Mononuclear cell (primary cell): ENCODE data around the gene NTN3. TPM values are rescaled to one million over a fixed set of nuclear protein-coding genes. Genes with fewer than 3 reads are reported as not detected.
"Not testable (repeated sequence)": the region's sequence is repeated elsewhere in the genome, so short reads cannot be mapped to it uniquely, and the experiment has no call there.

Experiments used
- H3K27me3 ChIP-seq: 2 replicates; pipeline ENCODE4 v1.6.0; 2011; ENCODE audit warnings: low read length, control low read depth; ENCODE audit not compliant: insufficient read depth
- H3K4me1 ChIP-seq: 2 replicates; pipeline ENCODE4 v1.5.1; 2011; ENCODE audit warnings: mild to moderate bottlenecking, low read length, control low read depth; ENCODE audit not compliant: insufficient read depth
- H3K4me3 ChIP-seq: 2 replicates; pipeline ENCODE4 v1.5.1; 2011; ENCODE audit warnings: mild to moderate bottlenecking, low read length, moderate library complexity
- H3K9me3 ChIP-seq: 2 replicates; pipeline ENCODE4 v1.5.1; 2011; ENCODE audit warnings: low read depth, mild to moderate bottlenecking, control low read depth, low read length
- total RNA-seq: library from RNA; depleted of rRNA; stranded (reverse); fragments of >200 nt; gene quantifications from one replicate; pipeline ENCODE4 v1.2.3, GENCODE V29; 2012

The NTN3 gene
- total RNA-seq, 1 donor, result not detected

GRCh38 chr16:2432801-2433505 is 38.1 kb upstream of the NTN3 start:
- Histone ChIP-seq H3K4me3 (no peak overlapping the region), H3K4me1 (peaks cover 25% of the 10 kb centered on the region), H3K27me3 (no peaks in the 10 kb centered on the region), H3K9me3 (no peaks in the 10 kb centered on the region)

- not testable (repeated sequence) for H3K9me3 ChIP-seq, H3K4me3 ChIP-seq, H3K27me3 ChIP-seq
- H3K4me1 ChIP-seq, result peaks cover 10% of the 10 kb centered on the region
Measured at GRCh38 chr16:2435236-2435635, 35.9 kb upstream of the NTN3 start.

DNA sequence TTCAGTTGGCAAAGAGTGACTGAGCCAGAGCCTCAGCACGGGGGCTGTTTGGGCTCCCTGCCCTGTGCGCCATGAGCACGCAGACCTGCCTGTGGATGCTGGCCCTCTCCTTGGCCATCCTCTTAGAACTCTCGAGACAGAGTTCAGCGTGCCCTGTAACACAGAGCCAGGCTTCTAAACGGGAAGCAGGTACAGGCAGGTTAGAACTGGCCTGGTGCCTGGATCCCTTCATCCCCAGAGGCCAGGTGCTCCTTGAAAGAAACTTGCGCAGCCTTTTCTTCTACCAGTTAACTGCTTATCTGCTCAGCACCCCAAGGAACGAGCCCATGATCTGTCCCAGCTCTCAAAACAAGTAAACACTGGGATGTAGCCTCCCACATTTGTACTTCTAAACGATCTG is 35.0 kb upstream of the NTN3 start:
- peaks cover 1% of the 10 kb centered on the region for H3K4me1 ChIP-seq

GRCh38 chr16:2437032-2437790 is 33.9 kb upstream of the NTN3 start:
- H3K4me3 ChIP-seq, result no peak overlapping the region
- H3K4me1 ChIP-seq, result no peaks in the 10 kb centered on the region
- no peaks in the 10 kb centered on the region for H3K9me3 ChIP-seq
- H3K27me3 ChIP-seq, result no peaks in the 10 kb centered on the region

More for the DNA sequence above, 35.0 kb upstream of the NTN3 start:
- Histone ChIP-seq H3K4me3 (no peak overlapping the region), H3K9me3 (no peaks in the 10 kb centered on the region), H3K27me3 (no peaks in the 10 kb centered on the region)

GRCh38 chr16:2438121-2438520 is 33.0 kb upstream of the NTN3 start:
- Histone ChIP-seq H3K9me3 (no peaks in the 10 kb centered on the region), H3K4me3 (no peak overlapping the region), H3K27me3 (no peaks in the 10 kb centered on the region), H3K4me1 (no peaks in the 10 kb centered on the region)

- no peaks in the 10 kb centered on the region for H3K4me1 ChIP-seq
Measured at GRCh38 chr16:2439598-2439997, 31.5 kb upstream of the NTN3 start.

DNA sequence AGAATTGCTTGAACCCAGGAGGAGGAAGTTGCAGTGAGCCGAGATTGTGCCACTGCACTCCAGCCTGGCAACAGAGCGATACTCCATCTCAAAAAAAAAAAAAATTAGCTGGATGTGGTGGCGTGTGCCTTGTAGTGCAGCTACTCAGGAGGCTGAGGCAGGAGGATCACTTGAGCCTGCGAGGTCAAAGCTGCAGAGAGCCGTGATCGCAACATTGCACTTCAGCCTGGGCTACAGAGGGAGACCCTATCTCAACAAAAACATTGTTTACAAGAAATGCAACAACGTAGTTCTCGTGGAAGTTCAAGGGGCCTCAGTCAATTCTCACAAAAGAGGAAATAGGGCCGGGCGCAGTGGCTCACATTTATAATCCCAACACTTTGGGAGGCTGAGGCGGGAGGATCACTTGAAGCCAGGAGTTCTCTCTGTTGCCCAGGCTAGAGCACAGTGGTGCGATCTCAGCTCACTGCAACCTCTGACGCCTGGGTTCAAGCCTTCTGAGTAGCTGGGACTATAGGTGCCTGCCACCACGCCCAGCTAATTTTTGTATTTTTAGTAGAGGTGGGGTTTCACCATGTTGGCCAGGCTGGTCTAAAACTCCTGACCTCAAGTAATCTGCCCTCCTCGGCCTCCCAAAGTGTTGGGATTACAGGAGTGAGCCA is 29.8 kb upstream of the NTN3 start:
- not testable (repeated sequence) for H3K4me3 ChIP-seq, H3K4me1 ChIP-seq, H3K27me3 ChIP-seq, H3K9me3 ChIP-seq

More at GRCh38 chr16:2439598-2439997, 31.5 kb upstream of the NTN3 start:
- no peaks in the 10 kb centered on the region for H3K9me3 ChIP-seq
- no peak overlapping the region for H3K4me3 ChIP-seq
- no peaks in the 10 kb centered on the region for H3K27me3 ChIP-seq

GRCh38 chr16:2443555-2443954 is 27.5 kb upstream of the NTN3 start:
- H3K27me3 ChIP-seq, result no peaks in the 10 kb centered on the region
- H3K9me3 ChIP-seq, result no peaks in the 10 kb centered on the region
- no peak overlapping the region for H3K4me3 ChIP-seq
- H3K4me1 ChIP-seq, result no peaks in the 10 kb centered on the region

DNA sequence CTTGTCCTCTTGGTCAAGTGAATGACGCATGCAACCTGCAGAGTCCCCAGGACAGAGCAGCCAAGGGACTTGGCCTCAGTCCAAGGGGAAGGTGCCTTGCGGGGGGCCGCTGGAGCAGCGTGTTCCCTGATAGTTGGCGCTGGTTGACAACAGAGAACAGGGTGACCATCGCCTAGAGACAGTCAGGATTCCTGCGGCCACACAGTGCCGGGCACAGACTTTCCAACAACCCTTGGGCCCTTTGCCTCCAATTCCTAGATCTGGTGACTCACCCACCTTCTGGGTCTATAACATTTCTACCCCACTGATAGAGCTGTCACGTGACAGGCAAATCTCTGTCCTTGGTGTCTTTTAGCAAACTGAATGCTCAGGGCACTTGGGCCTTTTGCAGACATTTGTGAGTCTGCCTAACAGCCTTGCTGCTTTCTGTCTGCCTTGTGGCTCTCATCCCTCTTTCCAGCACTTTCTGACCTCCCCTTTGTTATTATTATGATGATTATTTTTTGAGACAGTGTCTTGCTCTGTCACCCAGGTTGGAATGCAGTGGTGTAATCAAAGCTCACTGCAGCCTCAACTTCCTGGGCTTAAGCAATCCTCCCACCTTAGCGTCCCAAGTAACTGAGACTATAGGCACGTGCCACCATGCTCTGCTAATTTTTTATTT is 23.0 kb upstream of the NTN3 start:
- Histone ChIP-seq H3K9me3 (no peaks in the 10 kb centered on the region), H3K4me3 (no peak overlapping the region), H3K27me3 (no peaks in the 10 kb centered on the region), H3K4me1 (no peaks in the 10 kb centered on the region)

DNA sequence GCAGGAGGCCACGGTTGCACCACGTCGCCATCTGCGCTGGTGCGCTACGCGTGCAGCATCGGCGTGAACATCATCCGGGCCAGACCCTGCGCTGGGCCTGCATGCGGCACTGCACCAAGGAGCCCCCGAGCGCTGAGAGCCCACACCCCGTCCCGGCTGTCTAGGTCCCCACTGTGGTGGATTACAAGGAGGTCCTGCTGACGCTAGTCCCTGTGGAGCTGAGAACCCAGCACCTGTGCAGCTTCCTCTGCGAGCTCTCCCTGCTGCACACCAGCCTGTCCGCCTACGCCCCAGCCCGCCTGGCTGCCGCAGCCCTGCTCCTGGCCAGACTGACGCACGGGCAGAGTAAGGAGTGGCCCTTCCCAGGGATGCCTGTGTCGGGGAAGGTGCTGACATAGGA is 22.0 kb upstream of the NTN3 start:
- Histone ChIP-seq H3K4me3 (no peak overlapping the region), H3K4me1 (no peaks in the 10 kb centered on the region), H3K27me3 (no peaks in the 10 kb centered on the region), H3K9me3 (no peaks in the 10 kb centered on the region)

DNA sequence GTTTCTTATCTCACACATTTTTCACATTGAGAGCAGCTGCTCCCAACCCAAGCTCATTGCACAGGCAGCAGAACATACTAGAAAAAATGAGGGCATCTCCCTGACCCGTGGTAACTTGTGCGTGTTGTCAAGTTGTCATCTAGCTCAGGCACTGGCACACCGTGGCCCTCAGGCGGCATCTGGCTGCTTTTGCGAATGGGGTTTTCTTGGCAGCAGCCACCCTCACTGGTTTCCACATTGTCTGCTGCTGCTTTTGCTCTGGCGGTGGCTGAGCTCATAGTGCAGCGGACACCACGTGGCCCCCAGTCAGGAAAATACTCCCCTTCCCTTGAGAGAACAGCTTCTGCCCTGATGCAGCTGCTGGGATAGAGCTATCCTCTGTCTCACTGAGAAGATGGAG is 20.6 kb upstream of the NTN3 start:
- Histone ChIP-seq H3K4me3 (no peak overlapping the region), H3K9me3 (no peaks in the 10 kb centered on the region), H3K4me1 (no peaks in the 10 kb centered on the region), H3K27me3 (no peaks in the 10 kb centered on the region)

DNA sequence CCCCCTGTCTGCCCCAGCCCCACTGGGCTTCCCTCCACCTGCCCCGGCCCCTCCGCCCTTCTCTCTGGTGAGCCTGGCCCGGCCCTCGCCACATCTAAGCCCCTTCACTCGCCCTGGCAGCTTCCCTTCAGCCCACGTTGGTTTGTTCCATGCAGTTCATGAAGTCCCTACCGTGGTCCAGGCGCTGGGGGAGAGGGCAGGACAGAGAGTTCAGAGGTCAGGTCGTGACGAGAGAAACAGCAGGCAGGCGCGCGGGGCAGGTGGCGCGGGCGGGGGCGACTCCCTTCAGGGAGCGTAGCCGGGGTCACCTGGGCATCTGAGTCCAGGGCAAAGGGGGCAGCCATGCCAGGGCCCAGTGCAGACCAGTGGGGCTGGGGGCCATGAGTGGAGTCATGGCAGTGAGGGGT is 20.1 kb upstream of the NTN3 start:
- no peak overlapping the region for H3K4me3 ChIP-seq
- no peaks in the 10 kb centered on the region for H3K27me3 ChIP-seq
- no peaks in the 10 kb centered on the region for H3K4me1 ChIP-seq
- no peaks in the 10 kb centered on the region for H3K9me3 ChIP-seq

DNA sequence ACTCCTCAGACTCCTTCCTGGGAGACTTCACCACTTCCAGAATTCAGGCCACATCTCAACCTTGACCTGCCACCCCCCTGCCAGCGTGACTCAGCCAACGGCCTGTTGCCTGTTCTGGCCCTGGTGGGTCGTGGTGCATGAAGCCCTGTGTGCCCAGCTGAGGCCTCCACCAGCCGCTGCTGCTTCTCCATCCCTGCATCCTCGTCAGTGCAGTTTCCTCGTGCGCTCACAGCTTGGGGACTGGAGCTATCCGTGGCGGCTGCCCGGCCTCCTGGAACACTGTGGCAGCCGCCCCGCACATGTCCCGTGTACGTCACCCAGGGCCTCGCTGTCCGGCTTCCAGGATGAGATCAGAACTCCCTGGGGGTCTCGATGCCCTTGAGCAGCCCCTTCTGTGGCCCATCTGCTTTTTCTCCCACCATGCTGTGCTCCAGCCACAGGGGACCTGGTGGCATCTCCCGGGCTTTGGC is 19.2 kb upstream of the NTN3 start:
- H3K27me3 ChIP-seq, result no peaks in the 10 kb centered on the region
- H3K4me1 ChIP-seq, result no peaks in the 10 kb centered on the region
- no peaks in the 10 kb centered on the region for H3K9me3 ChIP-seq
- H3K4me3 ChIP-seq, result no peak overlapping the region

- Histone ChIP-seq H3K9me3 (no peaks in the 10 kb centered on the region), H3K4me3 (no peak overlapping the region), H3K27me3 (no peaks in the 10 kb centered on the region), H3K4me1 (no peaks in the 10 kb centered on the region)
Measured at GRCh38 chr16:2452650-2453049, 18.4 kb upstream of the NTN3 start.
